Stimulated activated CD4-positive, alpha-beta T cell treated with anti-CD3 and anti-CD28 coated beads, TNF-alpha, amount 100 ng/mL, for 1 hour (primary cell): ENCODE results near the gene FGD5.

Experiments used
- DNase-seq, 3 donors: peaks; one replicate each; pipeline ENCODE4 v3.0.0-alpha.2; 2020; ENCODE audit warnings: low read depth in 3 of 3, low spot score in 1 of 3

FGD5 gene

DNA sequence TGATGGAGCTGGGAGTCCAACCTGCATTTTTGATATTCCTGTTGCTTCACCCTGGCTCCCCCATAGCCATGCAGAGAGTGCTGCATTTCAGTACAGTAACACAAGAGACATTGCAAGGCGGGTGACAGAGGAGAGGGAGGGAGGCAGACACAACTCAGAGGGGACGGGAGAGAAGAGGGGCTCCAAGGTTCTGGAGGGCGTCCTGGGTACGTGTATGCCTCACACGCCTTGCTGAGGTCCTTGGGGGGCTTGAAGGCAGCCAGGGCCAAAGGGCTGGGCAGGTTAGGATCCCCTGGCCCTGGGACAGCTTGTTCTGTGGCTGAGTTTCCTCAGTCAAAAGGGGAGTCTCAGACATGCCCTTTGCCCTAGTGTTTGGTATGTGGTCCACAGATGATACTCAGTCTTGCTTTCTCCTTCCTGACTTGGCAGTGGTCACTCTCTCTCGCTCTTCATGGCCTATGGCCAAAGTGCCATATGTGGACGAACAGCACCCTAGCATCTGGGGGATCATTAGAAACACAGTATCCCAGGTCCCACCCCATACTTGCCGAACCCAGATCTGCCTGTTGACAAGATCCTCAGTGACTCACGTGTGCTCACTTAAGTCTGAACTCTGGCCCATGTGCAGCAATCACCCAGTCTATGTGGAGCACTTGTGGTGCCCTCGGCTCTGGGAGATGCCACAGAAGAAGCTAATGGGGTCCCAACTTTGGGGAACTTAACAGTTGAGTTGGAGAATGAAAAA is 52.9 kb downstream of the FGD5 start:
- DNase-seq, result no peak

DNA sequence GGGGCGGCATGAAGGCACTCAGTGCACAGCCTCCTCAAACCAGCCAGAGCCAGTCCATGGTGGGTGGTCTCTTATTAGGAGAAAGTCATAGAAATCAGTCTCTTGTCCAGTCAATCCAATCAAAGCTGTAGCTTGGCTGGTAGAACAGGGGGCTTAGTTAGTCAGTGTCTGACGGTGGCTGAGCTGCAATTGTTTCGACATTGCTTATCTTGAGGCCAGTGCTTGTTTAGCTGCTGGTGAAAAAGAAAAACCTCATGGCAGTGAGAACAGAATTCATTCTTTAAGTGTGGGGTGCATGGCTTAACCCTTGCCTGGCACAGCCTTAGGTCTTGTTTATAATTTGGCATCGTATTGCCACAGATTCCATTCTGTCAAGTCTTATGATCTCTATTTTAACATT is 53.9 kb downstream of the FGD5 start:
- no peak for DNase-seq

- DNase-seq, result no peak
Measured at GRCh38 chr3:14874784-14875183, 56.0 kb downstream of the FGD5 start.

GRCh38 chr3:14875411-14876175 is 56.8 kb downstream of the FGD5 start:
- no peak for DNase-seq

- no peak for DNase-seq
Measured at GRCh38 chr3:14876921-14877333, 58.2 kb downstream of the FGD5 start.

- no peak for DNase-seq
Measured at GRCh38 chr3:14877469-14877868, 58.7 kb downstream of the FGD5 start.

DNA sequence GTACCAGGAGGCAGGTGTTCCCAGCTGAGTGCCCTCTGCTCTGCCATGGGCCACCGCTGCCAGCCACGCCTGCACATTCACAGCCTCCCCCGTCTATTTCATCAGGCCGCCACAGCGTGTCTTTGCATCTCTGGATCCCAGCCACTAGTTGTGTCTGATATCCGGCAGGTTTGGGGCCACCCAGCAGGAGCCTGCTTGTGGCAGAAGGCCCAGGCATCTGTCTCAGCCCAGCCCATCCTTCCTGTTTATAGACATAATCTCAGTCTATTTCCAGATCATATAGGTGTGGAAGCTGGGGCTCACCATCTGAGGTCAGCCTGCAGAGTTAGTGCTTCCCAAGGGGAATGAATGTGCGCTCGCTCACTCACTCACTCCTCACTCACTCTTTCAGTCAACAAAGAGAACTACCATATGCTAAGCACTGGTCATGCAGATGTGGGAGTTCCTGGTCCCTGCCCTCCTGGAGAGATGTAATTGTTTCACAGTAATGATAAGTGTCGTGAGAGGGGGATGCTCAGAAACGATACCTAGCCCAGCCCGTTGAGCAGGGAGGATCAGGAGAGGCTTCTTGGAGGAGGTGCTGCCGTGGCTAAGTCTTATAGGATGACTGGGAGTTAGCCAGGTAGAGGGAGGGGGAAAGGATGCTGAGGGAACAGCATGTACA is 60.6 kb downstream of the FGD5 start:
- no peak for DNase-seq

DNA sequence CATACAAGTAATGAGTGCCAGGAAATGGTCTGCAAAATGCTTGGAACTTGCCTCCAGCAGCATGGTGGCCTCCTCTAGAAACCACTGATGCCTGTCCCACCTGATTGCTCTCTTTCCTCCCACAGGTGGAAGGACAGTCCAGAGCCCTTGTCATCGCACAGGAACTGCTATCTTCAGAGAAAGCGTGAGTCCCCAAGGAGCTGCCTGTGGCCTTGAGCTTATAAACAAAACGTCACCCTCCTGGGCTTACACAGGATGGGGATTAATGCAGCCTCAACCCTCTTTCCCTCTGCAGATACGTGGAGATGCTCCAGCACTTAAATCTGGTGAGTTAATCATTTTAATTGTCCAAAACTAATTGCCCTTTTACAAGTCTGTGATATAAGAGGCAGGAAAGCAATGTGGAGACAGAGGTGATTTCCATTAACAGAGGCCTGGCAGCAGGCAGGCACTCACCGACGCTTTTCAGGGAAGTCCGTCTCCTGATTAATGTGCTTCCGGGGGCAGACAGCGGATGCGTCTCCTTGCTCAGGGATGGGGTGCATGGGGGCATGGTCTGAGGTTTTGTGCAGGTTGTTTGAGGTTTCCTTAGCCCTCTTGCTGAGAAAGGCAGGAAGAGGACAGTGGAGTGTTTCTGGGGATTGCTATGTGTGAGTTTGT is 61.8 kb downstream of the FGD5 start:
- no peak for DNase-seq

- no peak for DNase-seq
Measured at GRCh38 chr3:14883226-14883625, 64.5 kb downstream of the FGD5 start.

GRCh38 chr3:14884665-14885064 is 65.9 kb downstream of the FGD5 start:
- no peak for DNase-seq

- DNase-seq, result no peak
Measured at GRCh38 chr3:14885307-14885706, 66.5 kb downstream of the FGD5 start.

DNA sequence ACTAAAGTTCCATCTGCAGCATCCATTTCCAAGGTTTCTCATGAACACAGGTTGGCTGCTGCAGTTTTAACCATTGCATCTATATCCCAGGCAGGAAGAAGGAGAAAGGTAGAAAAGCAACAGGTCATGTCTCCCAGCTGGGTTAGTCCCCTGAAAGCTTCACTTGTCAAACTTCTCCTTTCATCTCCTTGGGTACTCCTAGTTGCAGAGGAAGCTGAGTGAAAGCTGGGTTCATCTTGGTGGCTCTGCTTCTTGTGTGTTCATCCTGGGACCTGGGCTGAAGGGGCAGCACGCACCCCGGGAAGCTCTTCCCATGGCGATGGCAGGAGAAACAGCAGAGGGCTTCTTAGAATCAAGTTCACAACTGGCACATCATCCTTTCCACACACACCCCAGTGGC is 67.3 kb downstream of the FGD5 start:
- DNase-seq, result no peak

- no peak for DNase-seq
Measured at GRCh38 chr3:14889205-14889604, 70.4 kb downstream of the FGD5 start.

DNA sequence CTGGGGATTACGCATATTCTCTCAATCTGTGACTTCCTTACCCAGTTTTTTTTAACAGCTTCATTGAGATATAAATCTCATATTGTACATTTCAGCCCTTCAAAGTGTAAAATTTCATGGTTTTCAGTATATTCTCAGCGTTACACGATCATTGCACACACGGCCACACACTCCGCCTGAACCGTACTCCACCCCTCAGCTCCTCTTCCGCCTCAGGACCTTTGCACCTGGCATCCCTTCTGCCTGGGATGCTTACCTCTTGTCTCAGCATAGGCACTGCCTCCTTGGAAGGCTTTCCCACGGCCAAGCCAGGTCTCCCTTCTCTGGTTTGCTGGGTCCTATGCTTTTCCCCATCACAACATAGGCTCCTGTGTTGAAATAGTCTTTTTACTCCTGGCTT is 71.2 kb downstream of the FGD5 start:
- no peak for DNase-seq

GRCh38 chr3:14890476-14890875 is 71.7 kb downstream of the FGD5 start:
- no peak for DNase-seq

DNA sequence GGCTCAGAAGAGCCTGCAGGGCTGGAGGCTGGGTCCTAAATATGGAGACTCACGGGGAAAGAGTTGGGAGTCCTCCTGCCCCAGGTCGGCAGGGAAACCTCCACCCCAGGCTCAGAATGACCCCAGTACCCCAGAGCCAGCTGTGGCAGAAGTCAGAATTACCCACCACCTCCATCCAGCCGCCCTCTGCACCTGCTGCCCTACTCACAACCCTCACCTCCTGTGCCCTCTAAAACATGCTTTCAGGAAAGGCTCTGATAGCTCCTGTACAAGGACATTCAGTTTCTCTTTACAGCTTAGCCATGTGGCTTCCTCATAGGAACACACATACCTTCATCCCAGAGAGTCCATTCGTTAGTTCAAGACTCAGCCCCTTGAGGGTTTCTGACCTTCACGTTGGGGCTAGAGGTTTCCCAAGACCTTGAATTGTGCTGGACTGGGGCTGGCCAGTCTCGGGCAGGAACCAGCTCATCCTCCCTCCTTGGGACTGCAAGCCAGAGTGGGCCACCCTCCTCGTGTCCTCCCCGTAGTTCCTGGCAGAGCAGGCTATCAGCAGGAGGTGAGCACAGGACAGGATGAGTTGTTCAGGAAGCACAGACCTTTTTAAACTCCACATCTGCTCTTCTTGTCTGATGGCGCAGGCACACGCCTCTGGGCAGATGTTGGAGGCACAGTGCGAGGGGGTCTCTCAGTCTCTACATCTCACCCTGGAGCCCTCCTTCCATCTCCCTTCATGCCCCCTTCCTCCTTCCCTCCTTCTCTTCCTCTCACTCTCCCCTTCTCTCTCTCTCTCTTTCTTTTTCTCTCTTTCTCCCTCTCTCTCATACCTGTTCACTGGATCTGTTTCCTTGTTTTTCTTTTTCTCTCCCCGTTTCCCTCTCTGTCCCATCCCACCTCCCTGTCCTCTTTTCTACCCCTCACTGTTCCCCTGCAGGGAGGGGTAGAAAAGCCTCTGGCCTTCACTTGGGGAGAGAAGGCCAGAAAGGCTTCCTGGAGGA is 72.7 kb downstream of the FGD5 start:
- no peak for DNase-seq

DNA sequence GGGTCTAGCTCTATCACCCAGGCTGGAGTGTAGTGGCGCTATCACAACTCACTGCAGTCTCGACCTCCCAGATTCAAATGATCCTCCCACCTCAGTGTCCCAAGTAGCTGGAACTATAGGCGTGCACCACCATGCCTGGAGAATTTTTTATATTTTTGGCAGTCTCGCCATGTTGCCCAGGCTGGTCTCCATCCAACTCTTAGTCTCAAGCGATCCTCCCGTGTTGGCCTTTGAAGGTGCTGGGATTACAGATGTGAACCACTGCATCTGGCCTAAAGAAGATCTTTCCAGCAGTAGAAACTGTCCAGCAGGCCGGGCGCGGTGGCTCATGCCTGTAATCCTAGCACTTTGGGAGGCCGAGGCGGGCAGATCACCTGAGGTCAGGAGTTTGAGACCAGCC is 73.5 kb downstream of the FGD5 start:
- DNase-seq, result no peak

- DNase-seq, result no peak
Measured at GRCh38 chr3:14894085-14894484, 75.3 kb downstream of the FGD5 start.

GRCh38 chr3:14897266-14897665 is 78.5 kb downstream of the FGD5 start:
- no peak for DNase-seq

- no peak for DNase-seq
Measured at GRCh38 chr3:14898929-14899328, 80.2 kb downstream of the FGD5 start.
